ENCODE results near the gene CLDN16. TPM values are rescaled to one million over a fixed set of nuclear protein-coding genes. Genes with fewer than 3 reads are reported as not detected.

CLDN16 gene
- polyA plus RNA-seq, 1 donor from 2014 or later = not detected

- H3K4me2 ChIP-seq (ENCODE audit: low read length) = no peak overlapping the region
These were observed 8.0 kb downstream of the CLDN16 start for GRCh38 chr3:190396001-190396400.

GRCh38 chr3:190397889-190398288 is 9.9 kb downstream of the CLDN16 start:
- no peaks in the 10 kb centered on the region for H3K36me3 ChIP-seq (ENCODE audit: insufficient read depth, low read length)
- H3K79me2 ChIP-seq (replicated peaks; ENCODE audit: insufficient read depth, low read length) = no peaks in the 10 kb centered on the region
- no peak overlapping the region for H3K4me2 ChIP-seq (ENCODE audit: low read length)
- no peak overlapping the region for H3K9ac ChIP-seq (ENCODE audit: low read length)
- H4K20me1 ChIP-seq (ENCODE audit: insufficient read depth) = no peaks in the 10 kb centered on the region
- H3F3A ChIP-seq (ENCODE audit: insufficient read depth, low read length, poor library complexity, severe bottlenecking) = no peaks in the 10 kb centered on the region
- H3K9me2 ChIP-seq (ENCODE audit: insufficient read depth, low read length) = no peaks in the 10 kb centered on the region
- H3K27ac ChIP-seq (ENCODE audit: low read length) = no peak overlapping the region
- no peaks in the 10 kb centered on the region for H3K27me3 ChIP-seq (ENCODE audit: insufficient read depth, low read depth, low read length)
- H3K9me3 ChIP-seq (ENCODE audit: low read length) = no peaks in the 10 kb centered on the region
- no peak overlapping the region for H3K4me3 ChIP-seq (ENCODE audit: low read length)
- no peak overlapping the region for H2AFZ ChIP-seq (ENCODE audit: low read depth, low read length)
- no peak for TF ChIP-seq POLR2AphosphoS5 (IDR thresholded peaks at IDR 0.05)
- no peak for TF ChIP-seq RAD21 (conservative IDR thresholded peaks at IDR 0.05)
- TF ChIP-seq EP300 (conservative IDR thresholded peaks at IDR 0.05; ENCODE audit: poor library complexity, severe bottlenecking) = no peak
- TF ChIP-seq REST (IDR thresholded peaks at IDR 0.05; ENCODE audit: borderline replicate concordance) = no peak
- no peak for TF ChIP-seq TAF1 (IDR thresholded peaks at IDR 0.05; ENCODE audit: low read depth)
- TF ChIP-seq EZH2 (IDR thresholded peaks at IDR 0.05; ENCODE audit: borderline replicate concordance, insufficient read depth, low read length, poor library complexity, severe bottlenecking) = no peak
- no peak for TF ChIP-seq MXI1 (conservative IDR thresholded peaks at IDR 0.05; ENCODE audit: poor library complexity, severe bottlenecking)

More at GRCh38 chr3:190396001-190396400, 8.0 kb downstream of the CLDN16 start:
- Histone ChIP-seq H4K20me1 (ENCODE audit: insufficient read depth) (no peaks in the 10 kb centered on the region), H3K36me3 (ENCODE audit: insufficient read depth, low read length) (no peaks in the 10 kb centered on the region), H3K4me3 (ENCODE audit: low read length) (no peak overlapping the region), H3K27me3 (ENCODE audit: insufficient read depth, low read depth, low read length) (no peaks in the 10 kb centered on the region), H3K9ac (ENCODE audit: low read length) (no peak overlapping the region), H3K9me3 (ENCODE audit: low read length) (no peaks in the 10 kb centered on the region), H2AFZ (ENCODE audit: low read depth, low read length) (no peak overlapping the region), H3K9me2 (ENCODE audit: insufficient read depth, low read length) (no peaks in the 10 kb centered on the region), H3K79me2 (replicated peaks; ENCODE audit: insufficient read depth, low read length) (no peaks in the 10 kb centered on the region), H3K27ac (ENCODE audit: low read length) (no peak overlapping the region), H3F3A (ENCODE audit: insufficient read depth, low read length, poor library complexity, severe bottlenecking) (no peaks in the 10 kb centered on the region)
- TF ChIP-seq REST (IDR thresholded peaks at IDR 0.05; ENCODE audit: borderline replicate concordance) = no peak
- TF ChIP-seq MXI1 (conservative IDR thresholded peaks at IDR 0.05; ENCODE audit: poor library complexity, severe bottlenecking) = no peak
- TF ChIP-seq RAD21 (conservative IDR thresholded peaks at IDR 0.05) = no peak
- no peak for TF ChIP-seq EZH2 (IDR thresholded peaks at IDR 0.05; ENCODE audit: borderline replicate concordance, insufficient read depth, low read length, poor library complexity, severe bottlenecking)
- no peak for TF ChIP-seq EP300 (conservative IDR thresholded peaks at IDR 0.05; ENCODE audit: poor library complexity, severe bottlenecking)
- TF ChIP-seq CTCF (IDR thresholded peaks at IDR 0.05; ENCODE audit: poor library complexity, severe bottlenecking) = no peak
- TF ChIP-seq TAF1 (IDR thresholded peaks at IDR 0.05; ENCODE audit: low read depth) = no peak
- TF ChIP-seq POLR2AphosphoS5 (IDR thresholded peaks at IDR 0.05) = no peak
- TF ChIP-seq SMC3 (conservative IDR thresholded peaks at IDR 0.05; ENCODE audit: poor library complexity) = no peak

All from neural cell (in vitro differentiated cells).